Activated CD4-positive, alpha-beta T cell treated with anti-CD3 and anti-CD28 coated beads, Interleukin-10, Interleukin-2, amounts not matched to agents 100 ng/mL and 50 ng/mL, durations not matched to agents 16 hours and 8 hours (primary cell): ENCODE measurements around the gene PTPRD.
"Not testable (repeated sequence)": the region's sequence is repeated elsewhere in the genome, so short reads cannot be mapped to it uniquely, and the experiment has no call there.

Source experiments
- DNase-seq: peaks from one replicate; pipeline ENCODE4 v3.0.0-alpha.2; 2020

PTPRD gene

GRCh38 chr9:9560382-9561035 is 1052.3 kb downstream of the PTPRD start:
- DNase-seq = no peak

- no peak for DNase-seq
These were observed 1053.9 kb downstream of the PTPRD start for GRCh38 chr9:9558907-9559306.

- no peak for DNase-seq
These were observed 1054.9 kb downstream of the PTPRD start for GRCh38 chr9:9557804-9558334.

GRCh38 chr9:9556865-9557803 is 1055.7 kb downstream of the PTPRD start:
- DNase-seq = no peak

- no peak for DNase-seq
These were observed 1060.1 kb downstream of the PTPRD start for GRCh38 chr9:9552665-9553064.

- DNase-seq = no peak
These were observed 1074.0 kb downstream of the PTPRD start for GRCh38 chr9:9538766-9539165.

GRCh38 chr9:9538356-9538755 is 1074.4 kb downstream of the PTPRD start:
- DNase-seq = no peak

- no peak for DNase-seq
These were observed 1076.3 kb downstream of the PTPRD start for GRCh38 chr9:9536523-9536922.

GRCh38 chr9:9523476-9524139 is 1089.2 kb downstream of the PTPRD start:
- no peak for DNase-seq

GRCh38 chr9:9522406-9522805 is 1090.4 kb downstream of the PTPRD start:
- DNase-seq = no peak

- DNase-seq = no peak
These were observed 1091.6 kb downstream of the PTPRD start for GRCh38 chr9:9521033-9521779.

GRCh38 chr9:9504869-9505268 is 1107.9 kb downstream of the PTPRD start:
- no peak for DNase-seq

GRCh38 chr9:9499546-9499945 is 1113.3 kb downstream of the PTPRD start:
- no peak for DNase-seq

GRCh38 chr9:9498846-9499245 is 1114.0 kb downstream of the PTPRD start:
- DNase-seq = no peak

- DNase-seq = no peak
These were observed 1114.7 kb downstream of the PTPRD start for GRCh38 chr9:9498128-9498527.

- no peak for DNase-seq
These were observed 1118.5 kb downstream of the PTPRD start for GRCh38 chr9:9494336-9494735.

GRCh38 chr9:9492506-9492905 is 1120.3 kb downstream of the PTPRD start:
- no peak for DNase-seq

GRCh38 chr9:9489183-9489582 is 1123.6 kb downstream of the PTPRD start:
- no peak for DNase-seq

GRCh38 chr9:9483175-9483574 is 1129.6 kb downstream of the PTPRD start:
- no peak for DNase-seq

- DNase-seq = no peak
These were observed 1134.1 kb downstream of the PTPRD start for GRCh38 chr9:9478741-9479140.

- no peak for DNase-seq
These were observed 1143.5 kb downstream of the PTPRD start for GRCh38 chr9:9469271-9469670.

- not testable (repeated sequence) for DNase-seq
These were observed 1170.9 kb downstream of the PTPRD start for GRCh38 chr9:9441874-9442273.

GRCh38 chr9:9437641-9438040 is 1175.2 kb downstream of the PTPRD start:
- no peak for DNase-seq
